Hepatocyte (in vitro differentiated cells): ENCODE data around the gene CYB5R3. TPM values are rescaled to one million over a fixed set of nuclear protein-coding genes. Genes with fewer than 3 reads are reported as not detected.

Source experiments
- DNase-seq: peaks from one replicate; pipeline ENCODE4 v3.0.0-alpha.2; 2016; ENCODE audit warnings: low spot score
- H2AFZ ChIP-seq: fragments of 200-600 bp; sonication (generic); 2 replicates; pipeline ENCODE4 v1.6.0; 2016; ENCODE audit warnings: antibody characterized with exemption, mild to moderate bottlenecking
- H3K27ac ChIP-seq: fragments of 200-600 bp; sonication (generic); 2 replicates; pipeline ENCODE4 v1.5.1; 2016; ENCODE audit warnings: mild to moderate bottlenecking
- H3K27me3 ChIP-seq: fragments of 200-600 bp; sonication (generic); 2 replicates; pipeline ENCODE4 v1.6.1; 2016
- H3K36me3 ChIP-seq: fragments of 200-600 bp; sonication (generic); replicated peaks from 2 replicates; pipeline ENCODE4 v1.5.1; 2016; ENCODE audit warnings: low read depth; ENCODE audit not compliant: insufficient read depth
- H3K4me1 ChIP-seq: fragments of 200-600 bp; sonication (generic); 2 replicates; pipeline ENCODE4 v1.5.1; 2016; ENCODE audit warnings: mild to moderate bottlenecking, moderate library complexity; ENCODE audit not compliant: insufficient read depth
- H3K4me2 ChIP-seq: fragments of 200-600 bp; sonication (generic); 2 replicates; pipeline ENCODE4 v1.6.0; 2016
- H3K4me3 ChIP-seq: fragments of 200-600 bp; sonication (generic); 2 replicates; pipeline ENCODE4 v1.5.1; 2016; ENCODE audit warnings: mild to moderate bottlenecking
- H3K79me2 ChIP-seq: fragments of 200-600 bp; sonication (generic); 2 replicates; pipeline ENCODE4 v1.6.0; 2017; ENCODE audit warnings: mild to moderate bottlenecking
- H3K9me2 ChIP-seq: fragments of 200-600 bp; sonication (generic); replicated peaks from 2 replicates; pipeline ENCODE4 v1.6.0; 2017; ENCODE audit warnings: mild to moderate bottlenecking; ENCODE audit not compliant: insufficient read depth
- H3K9me3 ChIP-seq: fragments of 200-600 bp; sonication (generic); 2 replicates; pipeline ENCODE4 v1.5.1; 2016; ENCODE audit warnings: low read depth, mild to moderate bottlenecking
- H4K20me1 ChIP-seq: fragments of 200-600 bp; sonication (generic); 2 replicates; pipeline ENCODE4 v1.6.0; 2016; ENCODE audit warnings: mild to moderate bottlenecking; ENCODE audit not compliant: insufficient read depth, poor library complexity, severe bottlenecking
- CTCF ChIP-seq: fragments of 200-600 bp; sonication (generic); IDR thresholded peaks from 2 replicates; pipeline ENCODE4 v1.5.1; 2016; ENCODE audit warnings: antibody characterized with exemption, mild to moderate bottlenecking; ENCODE audit not compliant: poor library complexity
- EZH2 ChIP-seq: fragments of 200-600 bp; sonication (generic); IDR thresholded peaks from 2 replicates; pipeline ENCODE4 v1.6.1; 2016; ENCODE audit warnings: antibody characterized with exemption, mild to moderate bottlenecking, borderline replicate concordance
- EZH2phosphoT487 ChIP-seq: fragments of 200-600 bp; sonication (generic); IDR thresholded peaks from one replicate; pipeline ENCODE4 v1.6.1; 2018; ENCODE audit warnings: antibody characterized with exemption, mild to moderate bottlenecking, low read depth, moderate library complexity; ENCODE audit not compliant: unreplicated experiment, severe bottlenecking
- WGBS: methylation state at CpG from one replicate; pipeline ENCODE4 v1.1.6; 2016; ENCODE audit warnings: low lambda C conversion rate; ENCODE audit errors: missing lambda C conversion rate; 5-methylcytosine and 5-hydroxymethylcytosine counted together
- polyA plus RNA-seq: library from polyadenylated mRNA; unstranded; fragments of >200 nt; fragmentation: Nextera tagmentation; extraction: Ambion mirVana; gene quantifications from 2 replicates; pipeline ENCODE4 v1.2.1, GENCODE V29; 2016
- total RNA-seq: library from RNA; depleted of rRNA; stranded (reverse); fragments of >200 nt; gene quantifications from 2 replicates; pipeline ENCODE4 v1.2.3, GENCODE V29; 2014

CYB5R3 gene
- total and polyA plus RNA-seq, 2 experiments from 2014 or later, result 119 to 438 TPM

GRCh38 chr22:42651134-42651533, 1.9 kb upstream of the CYB5R3 start:
- Histone ChIP-seq H3K4me2 (no peak overlapping the region), H3K4me1 (peaks cover 26% of the 10 kb centered on the region), H3K27ac (no peak overlapping the region), H3K9me2 (no peaks in the 10 kb centered on the region), H3K9me3 (no peaks in the 10 kb centered on the region), H3K27me3 (no peaks in the 10 kb centered on the region), H3K4me3 (no peak overlapping the region), H4K20me1 (peaks cover 9% of the 10 kb centered on the region), H3K36me3 (no peaks in the 10 kb centered on the region), H3K79me2 (peaks cover 36% of the 10 kb centered on the region), H2AFZ (no peak overlapping the region)
- DNase-seq, result no peak
- TF ChIP-seq EZH2phosphoT487 (no peak), EZH2 (no peak), CTCF (no peak)
- 84% methylated on average over 7 of the region's 7 CpGs for WGBS

GRCh38 chr22:42648368-42649245, 585 bp downstream of the CYB5R3 start:
- WGBS, result 12% methylated on average over 28 of the region's 49 CpGs
- Histone ChIP-seq H3K27ac (peak overlapping the region; percentile 100), H2AFZ (peak overlapping the region; percentile 84), H3K36me3 (no peaks in the 10 kb centered on the region), H3K9me2 (no peaks in the 10 kb centered on the region), H3K4me3 (peak overlapping the region; percentile 99), H3K27me3 (no peaks in the 10 kb centered on the region), H3K4me2 (peak overlapping the region; percentile 92), H3K9me3 (no peaks in the 10 kb centered on the region), H4K20me1 (peaks cover 28% of the 10 kb centered on the region), H3K4me1 (peaks cover 51% of the 10 kb centered on the region), H3K79me2 (peaks cover 61% of the 10 kb centered on the region)
- TF ChIP-seq EZH2 (no peak), CTCF (no peak), EZH2phosphoT487 (no peak)
- DNase-seq, result peak; percentile 79

- H3K27ac ChIP-seq, result peak overlapping the region; percentile 100
- no peaks in the 10 kb centered on the region for H3K27me3 ChIP-seq
- no peak overlapping the region for H3K4me3 ChIP-seq
- no peaks in the 10 kb centered on the region for H3K9me2 ChIP-seq
- H3K4me1 ChIP-seq, result peaks cover 57% of the 10 kb centered on the region
- no peaks in the 10 kb centered on the region for H3K36me3 ChIP-seq
- DNase-seq, result no peak
- H2AFZ ChIP-seq, result no peak overlapping the region
- no peaks in the 10 kb centered on the region for H3K9me3 ChIP-seq
- TF ChIP-seq EZH2phosphoT487 (no peak), EZH2 (no peak), CTCF (no peak)
- H4K20me1 ChIP-seq, result peaks cover 29% of the 10 kb centered on the region
- H3K4me2 ChIP-seq, result peak overlapping the region; percentile 92
- 91% methylated on average over 4 of the region's 4 CpGs for WGBS
- H3K79me2 ChIP-seq, result peaks cover 67% of the 10 kb centered on the region
Measured at GRCh38 chr22:42648017-42648367, 1.2 kb downstream of the CYB5R3 start.
